NCI-H2081 (cell line): ENCODE measurements around the gene ZNF212.

Source experiments
- DNase-seq, 2 experiments: peaks; one replicate each; lab custom pipeline; 2025; lab: John Stamatoyannopoulos, UW

The ZNF212 gene

GRCh38 chr7:149285603-149286002 lies 46.2 kb downstream of the ZNF212 start:
- DNase-seq = peak in 1 of 2 experiments; percentile 30

GRCh38 chr7:149286811-149287400 lies 47.5 kb downstream of the ZNF212 start:
- DNase-seq = peak in 1 of 2 experiments; percentile 38

- no peak for DNase-seq
Observed at GRCh38 chr7:149287622-149288021, 48.2 kb downstream of the ZNF212 start.

GRCh38 chr7:149289262-149289661 lies 49.8 kb downstream of the ZNF212 start:
- DNase-seq = no peak

GRCh38 chr7:149289856-149290255 lies 50.4 kb downstream of the ZNF212 start:
- no peak for DNase-seq

GRCh38 chr7:149291036-149291780 lies 51.8 kb downstream of the ZNF212 start:
- DNase-seq = no peak

- no peak for DNase-seq
Observed at GRCh38 chr7:149291781-149292461, 52.5 kb downstream of the ZNF212 start.

- DNase-seq = no peak
Observed at GRCh38 chr7:149292462-149292823, 53.0 kb downstream of the ZNF212 start.

- DNase-seq = no peak
Observed at GRCh38 chr7:149293338-149293737, 53.9 kb downstream of the ZNF212 start.

GRCh38 chr7:149293946-149294633 lies 54.6 kb downstream of the ZNF212 start:
- no peak for DNase-seq

GRCh38 chr7:149294634-149295480 lies 55.4 kb downstream of the ZNF212 start:
- DNase-seq = no peak

GRCh38 chr7:149295481-149295850 lies 56.0 kb downstream of the ZNF212 start:
- DNase-seq = no peak

GRCh38 chr7:149296368-149296767 lies 56.9 kb downstream of the ZNF212 start:
- DNase-seq = no peak

GRCh38 chr7:149297034-149297755 lies 57.7 kb downstream of the ZNF212 start:
- no peak for DNase-seq

- no peak for DNase-seq
Observed at GRCh38 chr7:149300620-149301285, 61.3 kb downstream of the ZNF212 start.

- no peak for DNase-seq
Observed at GRCh38 chr7:149302222-149302621, 62.8 kb downstream of the ZNF212 start.

- no peak for DNase-seq
Observed at GRCh38 chr7:149302865-149303264, 63.4 kb downstream of the ZNF212 start.

- no peak for DNase-seq
Observed at GRCh38 chr7:149304006-149304405, 64.6 kb downstream of the ZNF212 start.
